Measurements from ENCODE around the gene LARP1B.

GRCh38 chr4:128169245-128169644 is 108.1 kb downstream of the LARP1B start:
- TF ChIP-seq POLR2A (IDR thresholded peaks at IDR 0.05) (no peak), CTCF (IDR thresholded peaks at IDR 0.05) (no peak), EP300 (IDR thresholded peaks at IDR 0.05) (no peak)

Data from sigmoid colon (tissue), 4 donors.